Right ventricle myocardium inferior (tissue), 1 donor: Measurements from ENCODE around the gene EDN1. TPM values are rescaled to one million over a fixed set of nuclear protein-coding genes. Genes with fewer than 3 reads are reported as not detected.
"Not testable (repeated sequence)": the region's sequence is repeated elsewhere in the genome, so short reads cannot be mapped to it uniquely, and the experiment has no call there.

Experiments used
- ATAC-seq: fragments of 200-7000 bp; cut with Tn5 transposase; one replicate; pipeline ENCODE4 v1.9.1; 2020; ENCODE audit warnings: mild to moderate bottlenecking, moderate library complexity
- DNase-seq: peaks from one replicate; pipeline ENCODE4 v3.0.0; 2021; ENCODE audit errors: missing footprints
- intact Hi-C: fragments of 100-400 bp; cut with DNase I; formaldehyde crosslinking; loops from one replicate; pipeline ENCODE4 v1.11.0; 2022
- total RNA-seq: library from RNA; stranded (reverse); fragmentation: NEBNext Ultra II Directional; extraction: Animal tissue kit (Norgen Biotek cat#: 25700); gene quantifications from one replicate; pipeline ENCODE4 v1.2.1, GENCODE V29; 2021
- donor health status: DM: no; HTN: yes; CAD: no; lungs with severe emphysema.

The EDN1 gene
- total RNA-seq, 1 donor from 2014 or later, result 2.9 TPM

DNA sequence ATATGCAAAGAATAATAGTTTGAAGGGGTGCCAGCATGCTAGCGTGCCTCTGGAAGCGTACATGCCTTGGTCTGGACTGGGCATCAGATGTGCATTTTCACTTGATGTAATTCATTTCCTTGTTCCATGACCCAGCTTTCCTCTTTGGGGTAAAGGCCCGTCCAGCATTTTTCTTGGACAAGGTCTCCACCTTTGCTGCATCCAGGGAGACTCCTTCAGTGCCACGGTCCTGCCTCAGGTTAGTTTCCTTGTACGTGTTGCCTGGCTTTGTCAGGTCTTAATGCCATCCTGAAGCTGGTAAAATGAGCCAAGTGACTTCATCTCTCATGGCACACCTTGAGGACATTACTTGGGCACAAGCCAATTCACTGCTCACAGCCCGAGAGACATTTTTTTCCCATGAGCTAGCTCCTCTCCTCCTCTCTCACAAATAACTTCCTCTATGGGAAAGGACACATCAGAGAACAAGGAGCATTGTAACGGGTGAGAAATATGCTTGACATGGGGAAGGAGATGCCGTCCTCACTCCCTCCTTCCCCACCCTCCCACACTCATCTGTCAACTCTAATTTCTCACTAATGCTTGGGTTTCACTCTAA is 23.9 kb downstream of the EDN1 start:
- ATAC-seq (no peak), DNase-seq (no peak)
- intact Hi-C loops, result no loop called here

DNA sequence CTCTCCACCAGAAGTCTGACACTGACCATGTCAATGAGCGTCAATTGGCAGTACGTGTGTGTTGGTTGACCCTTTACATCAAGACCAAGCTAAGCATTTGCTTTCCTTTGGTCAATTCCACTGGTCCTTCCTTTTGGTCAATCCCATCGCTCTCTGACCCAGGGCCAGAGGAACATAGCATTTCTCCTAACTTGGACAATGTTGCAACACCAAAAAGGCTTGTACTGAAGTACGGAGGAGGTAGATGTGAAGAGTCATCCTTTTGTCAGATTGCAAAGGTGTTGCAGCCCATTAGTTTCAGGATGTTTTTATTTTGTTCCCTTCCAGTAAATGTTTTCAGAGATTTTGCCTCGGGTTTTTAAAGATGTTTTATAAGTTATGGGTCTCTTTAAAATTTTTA is 24.6 kb downstream of the EDN1 start:
- intact Hi-C loops, result no loop called here
- no peak for DNase-seq
- no peak for ATAC-seq

DNA sequence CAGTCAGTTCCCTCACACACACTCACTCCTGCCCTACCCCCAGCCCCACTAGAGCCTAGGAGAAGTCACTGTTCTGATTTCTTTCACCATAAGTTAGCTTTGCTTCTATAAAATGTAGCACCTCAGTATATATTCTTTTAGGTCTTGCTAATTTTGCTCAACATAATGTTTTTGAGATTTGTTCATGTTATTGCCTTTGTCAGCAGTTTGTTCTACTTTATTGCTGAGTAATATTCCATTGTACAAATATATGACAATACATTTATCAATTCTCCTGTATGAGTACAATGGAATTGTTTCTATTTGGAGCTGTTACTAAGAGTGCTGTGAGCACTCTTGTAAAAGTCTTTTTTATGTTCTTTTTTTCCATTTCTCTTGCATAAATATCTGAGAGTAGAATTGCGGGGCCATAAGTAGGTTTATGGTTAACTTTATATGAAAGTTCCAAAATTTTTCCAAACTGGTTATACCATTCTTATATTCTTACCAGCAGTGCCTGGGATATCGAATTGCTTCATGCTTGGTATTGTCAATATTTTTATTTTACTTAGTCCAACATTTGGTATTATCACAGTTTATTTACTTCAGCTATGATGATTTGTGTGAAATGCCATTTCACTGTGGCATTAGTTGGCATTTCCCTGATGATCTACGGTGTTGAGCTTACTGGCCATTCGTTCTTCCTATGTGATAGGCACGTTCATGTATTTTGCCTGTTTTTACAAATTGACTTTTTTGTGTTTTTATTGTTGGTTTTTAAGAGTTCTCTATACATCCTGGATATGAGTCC is 25.3 kb downstream of the EDN1 start:
- intact Hi-C loops, result no loop called here
- ATAC-seq, result no peak
- DNase-seq, result no peak

DNA sequence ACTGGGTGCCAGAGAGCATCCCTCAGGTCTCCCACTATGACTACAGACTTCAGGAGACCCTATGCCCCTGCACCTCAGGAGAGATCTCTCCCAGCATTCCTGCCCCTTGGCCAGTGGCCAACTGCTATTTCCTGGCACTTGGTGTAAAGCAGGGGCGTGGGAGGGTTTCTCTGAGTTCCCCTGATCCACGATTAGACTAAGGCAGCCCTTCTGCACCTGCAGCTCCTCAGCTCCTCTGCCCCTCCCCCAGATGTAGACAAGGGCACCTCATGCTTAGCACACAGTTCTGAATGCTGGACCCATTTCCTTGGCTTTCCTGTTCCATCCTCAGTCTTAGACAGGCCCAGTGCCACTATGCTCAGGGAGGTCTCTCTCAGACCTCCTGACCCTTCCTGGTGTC is 28.6 kb downstream of the EDN1 start:
- intact Hi-C loops, result no loop called here
- ATAC-seq, result no peak
- no peak for DNase-seq

DNA sequence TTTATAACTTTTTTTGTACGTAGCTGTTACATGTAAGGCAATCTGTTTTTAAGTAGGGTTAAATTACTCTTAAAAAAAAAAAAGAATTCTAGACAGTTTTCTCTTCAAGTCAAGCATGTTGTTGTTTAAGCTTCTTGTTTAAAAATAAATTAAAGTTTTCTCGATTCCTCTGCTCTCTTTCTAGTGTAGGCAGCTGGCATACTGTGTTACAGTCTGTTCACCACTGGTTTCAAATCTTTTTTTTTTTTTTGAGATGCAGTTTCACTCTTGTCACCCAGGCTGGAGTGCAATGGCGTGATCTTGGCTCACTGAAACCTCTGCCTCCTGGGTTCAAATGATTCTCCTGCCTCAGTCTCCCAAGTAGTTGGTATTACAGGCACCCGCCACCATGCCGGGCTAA is 29.9 kb downstream of the EDN1 start:
- intact Hi-C loops, ATAC-seq, DNase-seq: not testable (repeated sequence)

DNA sequence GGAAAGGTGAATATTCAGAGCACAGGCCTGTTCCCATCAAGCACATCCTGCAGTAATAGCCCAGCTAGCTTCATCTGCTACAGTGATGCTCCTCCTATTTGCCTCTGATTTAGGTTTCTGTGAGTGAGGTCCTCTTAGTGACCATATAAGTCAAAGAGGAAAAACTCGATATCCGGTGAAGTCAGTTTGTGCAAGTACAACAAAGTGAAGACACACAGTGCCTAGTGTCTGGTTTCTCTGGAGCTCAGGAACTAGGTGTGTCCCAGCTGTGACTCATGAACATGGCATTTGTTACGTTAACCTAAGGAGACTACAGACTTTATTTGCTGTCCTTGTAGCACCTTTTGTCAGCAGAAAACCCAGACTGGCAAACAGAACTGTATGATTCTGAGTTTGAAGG is 33.9 kb downstream of the EDN1 start:
- no peak for DNase-seq
- intact Hi-C loops, result no loop called here
- no peak for ATAC-seq

DNA sequence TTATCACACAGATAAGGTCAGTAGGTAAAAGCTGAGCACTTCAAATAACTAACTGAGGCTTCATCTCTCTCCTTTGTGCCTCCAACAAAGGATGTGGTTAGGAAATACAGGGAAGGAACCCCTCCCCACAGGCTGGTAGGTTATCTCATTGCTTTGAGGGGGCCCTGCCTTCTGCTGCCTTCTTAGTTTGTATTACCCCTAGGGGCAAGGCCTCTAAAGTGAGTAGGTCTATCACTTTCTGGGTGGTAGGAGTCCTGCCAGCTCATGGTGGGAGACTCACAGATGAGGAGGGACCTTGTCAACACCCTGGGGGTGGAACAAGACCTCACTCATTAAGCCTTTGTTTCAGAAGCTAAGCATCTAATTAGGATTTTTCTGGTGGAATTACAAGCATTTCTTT is 34.6 kb downstream of the EDN1 start:
- ATAC-seq, result no peak
- DNase-seq, result no peak
- intact Hi-C loops, result no loop called here

DNA sequence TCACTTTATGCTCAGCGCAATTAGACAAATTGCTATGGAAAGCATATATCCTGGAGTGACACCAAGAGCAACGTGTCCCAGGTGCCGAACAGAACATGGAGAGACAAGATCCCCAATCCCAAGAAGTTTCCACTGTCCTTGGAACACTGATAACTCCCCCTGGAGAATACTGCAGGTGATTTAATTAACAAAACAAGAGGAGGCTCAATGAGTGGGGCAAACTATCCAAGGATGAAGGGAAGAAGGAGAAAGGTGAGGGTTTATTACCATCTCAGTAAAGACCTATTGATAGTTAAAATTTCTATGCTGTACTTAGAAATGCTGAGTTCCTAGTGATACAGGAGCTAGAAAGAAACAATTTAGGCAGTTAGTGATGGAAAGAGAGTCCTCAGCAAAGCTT is 35.7 kb downstream of the EDN1 start:
- intact Hi-C loops, result no loop called here
- no peak for ATAC-seq
- no peak for DNase-seq

DNA sequence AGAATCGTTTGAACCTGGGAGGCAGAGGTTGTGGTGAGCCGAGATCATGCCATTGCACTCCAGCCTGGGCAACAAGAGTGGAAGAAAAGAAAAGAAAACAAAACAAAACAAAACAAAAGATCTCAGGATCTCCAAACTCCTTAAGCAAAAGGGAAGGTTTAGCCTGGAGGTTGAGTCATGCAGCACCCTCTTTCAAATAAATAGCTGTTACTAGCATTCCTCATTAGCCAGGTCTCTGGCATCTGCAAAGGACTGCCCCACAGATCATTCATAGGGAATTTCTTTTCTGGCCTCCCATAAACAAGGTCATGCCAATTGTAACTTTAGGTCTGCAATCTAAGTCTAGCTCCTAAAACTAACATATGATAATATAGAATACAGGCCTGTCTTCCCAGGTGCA is 37.2 kb downstream of the EDN1 start:
- ATAC-seq, result no peak
- DNase-seq, result no peak
- intact Hi-C loops, result no loop called here

DNA sequence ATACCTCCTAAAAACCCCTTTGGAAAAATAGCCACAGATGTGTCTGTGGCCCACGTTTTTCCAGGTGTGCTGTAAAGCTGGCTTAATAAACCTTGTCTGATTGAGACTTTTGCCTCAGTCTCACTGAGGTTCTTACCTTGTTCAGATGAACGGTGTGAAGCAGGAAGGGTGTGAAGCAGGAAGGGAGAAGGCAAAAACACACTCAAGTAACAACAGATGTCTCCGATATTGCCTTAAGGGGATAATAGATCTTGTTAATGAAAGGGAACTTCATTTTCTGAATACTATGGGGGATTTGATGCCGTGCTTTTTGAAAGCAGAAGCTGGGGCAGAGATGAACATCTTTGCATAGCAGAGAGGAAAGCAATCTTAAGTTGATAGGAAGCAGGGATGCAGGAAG is 37.8 kb downstream of the EDN1 start:
- DNase-seq (no peak), ATAC-seq (no peak)
- intact Hi-C loops, result no loop called here

DNA sequence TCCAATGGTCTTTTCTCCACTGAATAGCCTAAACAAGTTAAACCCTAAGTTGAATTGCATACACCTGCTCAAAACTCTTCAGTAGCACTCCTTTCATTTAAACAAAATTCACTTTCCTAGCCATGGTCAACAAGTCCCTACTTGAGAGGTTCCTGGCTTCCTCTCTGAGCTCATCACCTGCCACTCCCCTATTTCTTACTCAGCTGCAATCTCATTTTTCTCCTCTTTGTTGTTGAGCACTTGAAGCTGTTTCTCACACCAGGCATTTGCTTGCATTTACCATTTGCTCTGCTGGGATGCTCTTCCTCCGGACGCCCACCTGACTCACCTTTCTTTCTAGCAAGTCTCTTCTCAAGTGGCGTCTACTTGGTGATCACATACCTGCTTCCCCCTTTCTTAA is 38.5 kb downstream of the EDN1 start:
- ATAC-seq (no peak), DNase-seq (no peak)
- intact Hi-C loops, result no loop called here

DNA sequence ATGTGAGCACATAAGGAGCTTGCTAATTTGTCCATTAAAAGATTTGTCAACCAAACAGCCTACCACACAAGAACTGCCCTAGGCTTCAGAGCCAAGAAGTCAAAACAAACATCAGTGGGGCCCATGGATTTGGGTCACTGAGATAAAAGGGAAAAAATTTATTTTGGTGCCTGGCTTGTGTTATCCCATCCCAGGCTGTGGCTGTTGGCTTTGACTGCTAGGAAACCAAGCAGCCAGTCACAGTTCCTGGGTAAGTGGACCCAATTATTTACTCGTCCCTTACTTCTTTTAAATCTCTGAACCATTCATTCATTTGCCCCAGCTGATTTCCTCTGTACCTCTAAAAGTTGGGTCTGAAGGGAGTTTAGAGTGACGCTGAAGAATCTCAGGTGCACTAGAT is 41.3 kb downstream of the EDN1 start:
- ATAC-seq (no peak), DNase-seq (no peak)
- intact Hi-C loops, result no loop called here

DNA sequence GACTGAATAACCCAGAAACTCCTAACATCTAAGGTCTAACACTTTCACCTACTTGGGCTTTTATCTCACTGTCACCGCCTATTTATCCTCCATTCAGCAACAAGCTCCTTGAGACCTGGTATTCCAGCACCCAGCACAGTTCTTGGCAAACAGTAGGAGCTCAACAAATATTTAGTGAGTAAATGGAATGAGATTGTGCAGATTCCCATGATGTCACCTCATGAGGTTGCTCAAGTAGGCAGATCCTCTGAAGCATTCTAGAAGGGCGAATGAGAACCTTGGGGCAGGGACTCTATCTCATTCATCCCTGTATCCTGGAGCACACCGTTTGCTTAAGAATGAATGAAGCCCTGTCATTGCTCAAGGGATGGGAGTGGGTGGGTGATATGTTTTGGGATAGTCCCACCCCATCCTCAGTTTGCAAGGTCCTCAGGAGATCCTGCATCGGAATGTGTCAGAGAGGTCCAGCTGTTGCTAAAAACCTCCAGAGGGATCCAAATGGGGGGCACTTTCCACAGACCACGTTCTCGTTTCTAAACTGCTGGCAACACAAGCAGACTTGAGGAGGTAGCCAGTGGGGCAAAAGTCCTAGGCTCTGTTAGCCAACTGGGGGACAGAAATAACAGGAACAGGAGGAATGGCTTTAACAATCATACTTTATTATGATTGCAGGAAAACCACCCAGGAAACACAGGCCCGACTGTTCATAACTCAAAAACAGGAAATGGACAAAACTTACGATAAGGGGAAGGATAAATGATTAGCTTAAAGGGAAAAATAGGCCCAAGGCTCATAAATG is 42.0 kb downstream of the EDN1 start:
- intact Hi-C loops, result no loop called here

DNA sequence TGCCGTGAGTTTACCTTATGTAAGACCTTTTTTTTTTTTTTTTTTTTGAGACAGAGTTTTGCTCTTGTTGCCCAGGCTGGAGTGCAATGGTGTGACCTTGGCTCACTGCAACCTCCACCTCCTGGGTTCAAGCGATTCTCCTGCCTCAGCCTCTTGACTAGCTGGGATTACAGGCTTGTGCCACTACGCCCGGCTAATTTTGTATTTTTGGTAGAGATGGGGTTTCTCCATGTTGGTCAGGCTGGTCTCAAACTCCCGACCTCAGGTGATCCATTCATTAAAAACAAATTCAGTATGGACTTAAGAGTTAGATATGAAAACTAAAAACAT is 42.6 kb downstream of the EDN1 start:
- intact Hi-C loops, ATAC-seq, DNase-seq: not testable (repeated sequence)

More for the DNA sequence above, 42.0 kb downstream of the EDN1 start:
- peak; percentile 39 for ATAC-seq
- no peak for DNase-seq

DNA sequence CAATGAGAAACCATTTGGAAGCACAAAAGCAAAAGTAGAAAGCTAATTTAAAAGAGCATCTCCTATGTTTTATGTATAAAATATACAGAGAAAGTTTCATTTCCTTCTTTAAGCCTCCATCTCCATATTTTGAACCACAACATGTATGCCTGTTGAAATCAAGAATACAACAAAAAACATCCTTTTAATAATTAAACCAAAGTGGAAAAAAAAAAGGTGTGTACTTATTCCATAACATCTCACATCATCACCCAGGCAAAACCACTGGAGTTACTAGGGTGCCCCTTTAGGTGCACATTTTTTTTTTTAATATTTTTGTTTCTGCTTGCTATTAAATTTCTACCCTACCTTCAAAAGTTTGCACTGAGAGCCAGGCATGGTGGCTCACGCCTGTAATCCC is 43.0 kb downstream of the EDN1 start:
- DNase-seq (no peak), ATAC-seq (no peak)
- intact Hi-C loops, result no loop called here

DNA sequence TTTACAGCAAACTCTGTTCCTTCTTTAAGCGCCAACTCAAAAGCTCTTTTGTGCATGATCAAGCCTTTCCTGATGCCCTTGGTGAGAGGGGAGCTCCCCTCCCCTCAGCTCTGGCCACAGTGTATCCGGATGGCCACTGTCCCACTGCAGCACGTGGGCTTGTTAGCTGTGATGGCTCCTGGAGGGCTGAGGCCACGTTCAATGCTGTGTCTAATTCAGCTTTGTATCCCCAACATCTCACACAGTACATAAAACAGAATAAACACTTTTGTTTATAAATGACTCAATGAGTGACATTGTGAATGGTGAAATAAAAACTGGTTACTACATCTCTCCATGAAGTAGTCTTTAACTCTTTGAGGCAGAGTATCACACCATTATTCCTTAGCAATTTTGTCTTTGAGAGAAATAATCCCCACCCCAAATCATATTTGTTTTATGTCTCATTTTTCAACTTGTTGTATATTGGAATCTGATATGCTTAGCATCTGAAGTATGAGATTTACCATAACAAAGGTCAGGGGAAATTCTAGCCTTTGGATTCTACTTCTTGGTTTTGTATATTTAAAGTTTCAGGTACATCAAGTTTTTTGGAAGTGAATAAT is 44.5 kb downstream of the EDN1 start:
- DNase-seq (no peak), ATAC-seq (no peak)
- intact Hi-C loops, result no loop called here

DNA sequence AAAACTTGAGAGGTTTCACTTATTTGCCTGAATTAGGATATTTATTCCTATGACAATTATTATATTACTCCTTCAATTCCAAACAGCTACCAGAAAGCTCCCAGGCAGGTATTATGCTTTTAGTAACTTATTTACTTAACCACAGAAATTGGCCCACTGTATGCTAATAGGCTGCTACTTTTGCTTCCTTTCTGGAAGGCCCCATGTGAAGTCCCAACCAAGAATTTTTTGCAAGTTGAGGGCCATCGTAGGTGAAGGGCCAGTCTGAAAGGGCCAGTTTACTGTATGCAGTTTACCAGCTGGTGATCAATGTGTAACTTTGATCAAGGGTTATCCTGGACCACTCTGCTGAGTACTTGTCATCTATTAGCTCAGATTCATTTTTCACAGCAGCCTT is 45.0 kb downstream of the EDN1 start:
- intact Hi-C loops, result no loop called here
- ATAC-seq, result no peak
- DNase-seq, result no peak

DNA sequence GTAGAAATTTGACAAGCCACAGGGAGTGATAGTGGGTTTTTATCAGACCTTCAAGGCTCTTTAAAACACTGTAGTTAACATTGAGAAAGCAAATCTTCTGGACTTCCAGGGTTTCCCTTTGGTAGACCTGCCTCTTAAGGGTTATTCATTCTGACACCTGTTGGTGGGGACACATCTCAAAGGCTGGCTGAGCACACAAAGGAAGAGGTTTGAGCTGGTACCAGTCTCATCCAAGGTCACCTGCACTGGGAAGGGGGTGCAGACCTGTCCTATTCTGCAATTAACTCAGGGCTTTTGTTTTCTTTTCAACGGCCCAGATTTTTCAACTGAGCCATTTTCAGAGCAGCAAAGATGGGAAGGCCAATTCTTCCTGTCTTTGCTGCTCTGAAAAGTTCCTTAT is 45.6 kb downstream of the EDN1 start:
- no peak for ATAC-seq
- intact Hi-C loops, result no loop called here
- no peak for DNase-seq

DNA sequence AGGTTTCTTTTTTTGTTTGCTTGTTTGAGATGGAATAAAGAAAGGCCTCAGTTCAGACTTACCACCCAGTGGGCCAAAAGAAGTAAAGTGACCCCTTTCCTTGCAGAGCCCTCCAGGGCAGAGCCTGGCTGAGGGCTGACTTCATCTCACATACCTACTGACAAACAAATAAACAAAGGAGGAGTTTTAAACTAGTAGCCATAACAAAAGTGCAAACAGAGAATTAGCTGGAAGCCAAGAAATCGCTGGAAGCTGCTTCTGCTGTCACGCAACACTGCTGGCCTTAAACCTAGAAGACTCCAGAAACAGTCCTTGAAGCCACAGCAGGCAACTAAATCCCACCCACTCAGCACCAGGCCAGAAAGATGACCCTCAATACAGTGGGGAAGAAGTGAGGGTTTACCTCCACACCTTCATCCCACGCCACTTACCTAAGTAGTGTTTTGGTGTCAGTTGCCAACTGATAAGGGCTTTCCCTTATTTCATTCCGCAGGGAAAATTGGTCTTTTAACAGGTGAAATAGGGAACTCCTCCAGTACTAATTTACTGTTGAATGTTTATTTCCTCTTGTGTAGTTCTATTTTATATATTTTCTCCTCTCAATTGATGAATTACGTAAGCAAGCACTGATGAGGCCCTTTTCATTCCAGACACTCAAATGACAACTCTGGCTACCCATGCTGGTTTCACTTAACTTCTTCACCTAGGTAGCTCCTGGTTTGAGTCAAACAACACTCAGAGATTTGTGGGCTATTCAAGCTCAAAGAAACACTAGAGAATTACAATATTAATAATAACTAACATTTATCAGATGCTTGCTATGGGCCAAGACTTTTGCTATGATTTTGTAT is 46.2 kb downstream of the EDN1 start:
- intact Hi-C loops, result no loop called here
- no peak for DNase-seq
- ATAC-seq, result no peak
